Rectal smooth muscle tissue (tissue), 1 donor: Measurements from ENCODE around the gene TRABD.
A peak's percentile ranks its signal among the peaks of the same experiment; 100 is the strongest.
"Not testable (repeated sequence)": the region's sequence is repeated elsewhere in the genome, so short reads cannot be mapped to it uniquely, and the experiment has no call there.

Experiments used
- H3K27ac ChIP-seq: one replicate; pipeline ENCODE4 v1.7.0; 2013; ENCODE audit warnings: low read depth, low read length, inconsistent platforms
- H3K27me3 ChIP-seq: one replicate; pipeline ENCODE4 v1.7.0; 2013; ENCODE audit warnings: low read length; ENCODE audit not compliant: control insufficient read depth, insufficient read depth
- H3K36me3 ChIP-seq: one replicate; pipeline ENCODE4 v1.7.0; 2013; ENCODE audit warnings: low read length; ENCODE audit not compliant: control insufficient read depth, insufficient read depth
- H3K4me1 ChIP-seq: one replicate; pipeline ENCODE4 v1.7.0; 2013; ENCODE audit warnings: low read length; ENCODE audit not compliant: control insufficient read depth, insufficient read depth
- H3K4me3 ChIP-seq: one replicate; pipeline ENCODE4 v1.7.0; 2013; ENCODE audit warnings: low read length
- H3K9ac ChIP-seq: one replicate; pipeline ENCODE4 v1.7.0; 2013; ENCODE audit warnings: low read length

TRABD gene

GRCh38 chr22:50199829-50200460 lies 14.2 kb downstream of the TRABD start:
- H3K27me3 ChIP-seq: no peaks in the 10 kb centered on the region
- H3K9ac ChIP-seq: peak overlapping the region; percentile 62
- H3K4me1 ChIP-seq: peaks cover 13% of the 10 kb centered on the region
- H3K4me3 ChIP-seq: peak overlapping the region; percentile 68
- no peaks in the 10 kb centered on the region for H3K36me3 ChIP-seq
- peak overlapping the region; percentile 14 for H3K27ac ChIP-seq

- Histone ChIP-seq H3K36me3 (no peaks in the 10 kb centered on the region), H3K4me1 (peaks cover 13% of the 10 kb centered on the region), H3K4me3 (peak within 1 kb of the TSS; percentile 73), H3K9ac (peak within 1 kb of the TSS; percentile 62), H3K27ac (peak within 1 kb of the TSS; percentile 59), H3K27me3 (no peaks in the 10 kb centered on the region)
These were observed 14.9 kb downstream of the TRABD start, which contains the start of gene SELENOO for GRCh38 chr22:50200461-50201190. Gene SELENOO, plus strand, starts transcription at chr22:50201011. Its CDS starts 26 bp downstream, at chr22:50201037.

- H3K27me3 ChIP-seq: no peaks in the 10 kb centered on the region
- H3K4me1 ChIP-seq: peaks cover 13% of the 10 kb centered on the region
- peak overlapping the region; percentile 61 for H3K9ac ChIP-seq
- peak overlapping the region; percentile 73 for H3K4me3 ChIP-seq
- peak overlapping the region; percentile 59 for H3K27ac ChIP-seq
- H3K36me3 ChIP-seq: no peaks in the 10 kb centered on the region
These were observed 15.7 kb downstream of the TRABD start for GRCh38 chr22:50201191-50202129.

- H3K9ac ChIP-seq: peak overlapping the region; percentile 61
- peaks cover 4% of the 10 kb centered on the region for H3K36me3 ChIP-seq
- H3K4me1 ChIP-seq: peaks cover 13% of the 10 kb centered on the region
- H3K27me3 ChIP-seq: no peaks in the 10 kb centered on the region
- peak overlapping the region; percentile 73 for H3K4me3 ChIP-seq
- H3K27ac ChIP-seq: no peak overlapping the region
These were observed 16.5 kb downstream of the TRABD start for GRCh38 chr22:50202130-50202666.

- H3K27ac ChIP-seq: no peak overlapping the region
- no peak overlapping the region for H3K9ac ChIP-seq
- no peak overlapping the region for H3K4me3 ChIP-seq
- H3K4me1 ChIP-seq: peaks cover 13% of the 10 kb centered on the region
- no peaks in the 10 kb centered on the region for H3K27me3 ChIP-seq
- H3K36me3 ChIP-seq: peaks cover 4% of the 10 kb centered on the region
These were observed 17.6 kb downstream of the TRABD start for GRCh38 chr22:50203288-50203687.

- H3K9ac ChIP-seq: no peak overlapping the region
- H3K27ac ChIP-seq: no peak overlapping the region
- no peak overlapping the region for H3K4me3 ChIP-seq
- peaks cover 11% of the 10 kb centered on the region for H3K4me1 ChIP-seq
- no peaks in the 10 kb centered on the region for H3K27me3 ChIP-seq
- peaks cover 4% of the 10 kb centered on the region for H3K36me3 ChIP-seq
These were observed 18.9 kb downstream of the TRABD start for GRCh38 chr22:50204571-50204970.

- H3K36me3 ChIP-seq, H3K27me3 ChIP-seq, H3K27ac ChIP-seq, H3K4me3 ChIP-seq, H3K4me1 ChIP-seq, H3K9ac ChIP-seq: not testable (repeated sequence)
These were observed 19.3 kb downstream of the TRABD start for GRCh38 chr22:50204998-50205397.

GRCh38 chr22:50205781-50206569 lies 20.3 kb downstream of the TRABD start:
- H3K27me3 ChIP-seq: no peaks in the 10 kb centered on the region
- peaks cover 6% of the 10 kb centered on the region for H3K4me1 ChIP-seq
- H3K4me3 ChIP-seq: no peak overlapping the region
- no peak overlapping the region for H3K27ac ChIP-seq
- H3K36me3 ChIP-seq: peaks cover 4% of the 10 kb centered on the region
- no peak overlapping the region for H3K9ac ChIP-seq

GRCh38 chr22:50206599-50206998 lies 20.9 kb downstream of the TRABD start:
- peaks cover 6% of the 10 kb centered on the region for H3K4me1 ChIP-seq
- no peak overlapping the region for H3K27ac ChIP-seq
- peaks cover 7% of the 10 kb centered on the region for H3K36me3 ChIP-seq

GRCh38 chr22:50207383-50208140 lies 21.8 kb downstream of the TRABD start:
- no peaks in the 10 kb centered on the region for H3K27me3 ChIP-seq
- no peak overlapping the region for H3K27ac ChIP-seq
- H3K4me3 ChIP-seq: no peak overlapping the region
- peaks cover 7% of the 10 kb centered on the region for H3K36me3 ChIP-seq
- no peak overlapping the region for H3K9ac ChIP-seq
- H3K4me1 ChIP-seq: no peaks in the 10 kb centered on the region

More at GRCh38 chr22:50206599-50206998, 20.9 kb downstream of the TRABD start:
- H3K9ac ChIP-seq: no peak overlapping the region
- no peak overlapping the region for H3K4me3 ChIP-seq
- H3K27me3 ChIP-seq: no peaks in the 10 kb centered on the region

- no peaks in the 10 kb centered on the region for H3K27me3 ChIP-seq
- no peak overlapping the region for H3K27ac ChIP-seq
- H3K4me1 ChIP-seq: no peaks in the 10 kb centered on the region
- peaks cover 7% of the 10 kb centered on the region for H3K36me3 ChIP-seq
- no peak overlapping the region for H3K9ac ChIP-seq
- H3K4me3 ChIP-seq: no peak overlapping the region
These were observed 22.8 kb downstream of the TRABD start for GRCh38 chr22:50208430-50208938.
